GM19395 (cell line): Measurements from ENCODE around the gene STYXL1.

Experiments
- ATAC-seq: cut with Tn5 transposase; IDR thresholded peaks from one replicate; pipeline ENCODE4 v1.9.1; 2021; ENCODE audit warnings: mild to moderate bottlenecking, moderate library complexity; ENCODE audit not compliant: unreplicated experiment

Gene STYXL1

DNA sequence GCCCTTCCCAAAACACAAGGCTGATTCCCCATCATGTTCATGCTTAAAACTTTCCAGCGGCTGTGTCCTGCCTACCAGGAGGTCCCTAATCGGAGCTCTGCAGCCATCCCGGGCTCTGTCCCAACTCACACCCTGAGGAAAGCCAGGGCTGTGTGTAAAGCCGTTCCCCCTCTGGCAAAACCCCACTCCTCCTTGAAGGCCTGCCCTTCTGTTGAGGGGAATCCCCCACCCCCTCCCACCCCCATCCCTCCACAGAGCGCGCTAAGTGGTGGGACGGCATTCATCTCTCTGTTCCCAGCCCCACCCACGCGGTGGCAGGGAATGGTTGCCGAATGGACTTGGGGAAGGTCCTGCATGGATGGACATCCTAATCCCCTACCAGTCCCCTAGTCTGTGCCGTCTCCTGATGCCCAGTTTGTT lies 52.7 kb downstream of the STYXL1 start:
- ATAC-seq: peak; percentile 4

DNA sequence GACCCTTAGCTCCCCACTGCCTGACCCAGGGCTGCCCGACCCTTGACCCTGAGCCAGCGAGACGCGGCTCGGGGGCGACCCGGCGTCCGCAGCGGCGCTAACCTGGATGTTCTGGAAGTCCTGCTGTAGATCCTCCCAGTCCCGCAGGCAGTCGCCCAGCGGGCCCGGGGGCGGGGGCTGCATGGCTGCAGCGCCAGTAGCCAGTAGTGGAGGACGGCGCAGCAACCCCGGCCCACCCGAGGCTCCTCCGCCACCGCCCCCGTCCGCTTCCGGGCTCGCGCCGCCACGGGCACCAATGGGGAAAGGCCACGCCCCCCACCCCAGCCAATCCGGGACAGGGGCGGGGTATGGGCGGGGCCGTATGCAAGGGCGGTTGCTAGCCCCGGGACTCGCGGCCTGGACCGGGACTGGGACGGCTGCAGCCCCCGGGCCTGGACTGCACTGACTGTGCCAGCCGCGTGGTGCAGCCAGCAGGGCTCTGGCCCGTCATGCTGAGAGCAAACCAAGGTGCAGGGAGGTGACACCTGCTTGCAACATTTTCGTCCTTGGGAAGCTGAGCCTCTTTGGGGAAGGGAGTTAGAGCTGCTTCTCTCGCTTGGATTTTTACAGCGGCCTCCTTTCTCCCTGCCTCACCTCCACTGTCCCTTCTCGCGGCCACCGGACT lies 53.3 kb downstream of the STYXL1 start, which contains the start of gene TMEM120A:
TMEM120A (minus strand) TSS at position 208 of the 664 bp plus-strand sequence; CDS start at position 183, 25 bp downstream.
- ATAC-seq: peak; percentile 92

DNA sequence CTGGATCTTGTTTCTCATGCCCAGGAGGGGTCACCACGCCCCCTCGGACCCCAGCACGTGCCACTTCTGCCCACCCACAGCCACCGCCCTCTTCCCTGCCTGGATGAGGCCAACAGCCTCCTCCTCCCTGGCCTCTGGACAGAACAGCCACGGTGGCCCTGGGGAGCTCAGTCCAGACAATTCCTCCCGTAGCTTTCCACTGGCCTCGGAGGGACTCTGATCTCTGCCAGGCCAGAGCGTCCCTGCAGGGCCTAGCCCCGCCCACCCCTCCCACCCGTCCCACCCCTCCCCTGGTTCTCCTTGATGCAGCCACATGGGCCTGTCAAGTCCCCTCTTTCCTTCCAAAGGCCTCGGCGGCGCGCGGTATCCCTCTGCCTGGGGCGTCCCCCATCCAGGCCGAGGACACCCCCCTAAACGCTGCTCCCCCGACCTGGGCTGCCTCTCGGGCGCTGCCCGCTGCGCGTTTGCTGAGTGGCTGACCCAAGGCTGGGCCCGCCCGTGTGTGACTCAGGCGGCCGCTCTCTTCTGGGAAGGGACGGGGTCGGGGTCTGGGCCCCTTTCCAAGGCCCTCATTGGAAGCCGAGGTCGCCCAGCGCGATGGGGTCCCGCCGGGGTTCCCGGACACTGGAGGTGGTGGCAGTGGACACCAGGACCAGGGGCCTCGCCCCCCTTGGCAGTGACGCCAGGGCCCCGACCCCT lies 54.0 kb downstream of the STYXL1 start:
- peak; percentile 24 for ATAC-seq

DNA sequence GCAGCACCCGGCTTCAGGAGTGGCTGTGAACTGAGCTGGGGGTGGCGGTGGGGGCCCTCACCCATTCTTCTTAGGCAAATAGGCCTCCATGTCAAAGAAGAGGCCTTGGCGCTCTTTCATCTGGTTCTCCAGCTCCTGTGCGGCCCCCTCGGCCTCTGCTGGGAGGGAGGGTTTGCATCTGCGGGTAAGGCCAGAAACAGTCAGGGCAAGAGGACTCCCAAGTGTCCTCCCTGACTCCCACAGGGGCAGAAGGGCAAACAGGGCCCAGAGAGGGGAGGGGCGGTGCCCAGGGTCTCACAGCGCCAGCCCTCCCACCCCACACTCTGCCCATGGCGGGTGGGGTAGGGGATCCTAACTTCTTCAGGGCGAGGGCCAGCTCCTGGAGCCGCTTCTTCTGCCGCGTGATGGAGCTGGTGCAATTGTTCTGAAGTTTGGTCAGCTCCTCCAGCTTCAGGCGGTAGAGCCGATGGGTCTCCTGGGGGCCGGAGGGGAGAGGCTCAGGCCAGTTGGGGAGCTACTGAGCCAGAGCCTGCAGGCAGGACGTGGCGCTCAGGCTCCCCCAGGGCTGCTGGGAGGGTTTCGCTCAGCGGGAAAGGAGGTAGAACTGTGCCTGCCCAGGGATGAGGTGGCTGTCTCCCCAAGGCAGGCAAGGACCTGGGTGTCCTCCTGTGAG lies 55.6 kb downstream of the STYXL1 start:
- ATAC-seq: no peak

DNA sequence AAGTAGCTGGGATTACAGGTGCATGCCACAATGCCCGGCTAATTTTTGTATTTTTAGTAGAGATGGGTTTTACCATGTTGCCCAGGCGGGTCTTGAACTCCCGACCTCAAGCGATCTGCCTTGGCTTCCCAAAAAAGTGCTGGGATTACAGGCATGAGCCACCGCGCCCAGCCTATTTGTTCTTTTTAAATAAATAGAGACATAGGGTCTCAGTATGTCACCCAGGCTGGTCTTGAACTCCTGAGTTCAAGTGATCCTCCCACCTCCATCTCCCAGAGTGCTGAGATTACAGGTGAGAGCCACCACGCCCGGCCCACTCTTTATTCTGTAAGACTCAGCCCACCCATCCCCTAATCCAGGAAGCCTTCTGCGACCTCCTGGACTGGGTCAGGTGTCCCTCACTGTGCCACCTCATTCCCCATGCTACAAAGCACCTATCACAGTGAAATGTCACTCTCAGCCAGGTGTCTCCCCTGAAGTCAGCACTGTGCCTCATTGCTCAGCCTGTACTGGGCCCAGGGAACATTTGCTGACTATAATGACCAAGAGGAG lies 56.2 kb downstream of the STYXL1 start:
- no peak for ATAC-seq

DNA sequence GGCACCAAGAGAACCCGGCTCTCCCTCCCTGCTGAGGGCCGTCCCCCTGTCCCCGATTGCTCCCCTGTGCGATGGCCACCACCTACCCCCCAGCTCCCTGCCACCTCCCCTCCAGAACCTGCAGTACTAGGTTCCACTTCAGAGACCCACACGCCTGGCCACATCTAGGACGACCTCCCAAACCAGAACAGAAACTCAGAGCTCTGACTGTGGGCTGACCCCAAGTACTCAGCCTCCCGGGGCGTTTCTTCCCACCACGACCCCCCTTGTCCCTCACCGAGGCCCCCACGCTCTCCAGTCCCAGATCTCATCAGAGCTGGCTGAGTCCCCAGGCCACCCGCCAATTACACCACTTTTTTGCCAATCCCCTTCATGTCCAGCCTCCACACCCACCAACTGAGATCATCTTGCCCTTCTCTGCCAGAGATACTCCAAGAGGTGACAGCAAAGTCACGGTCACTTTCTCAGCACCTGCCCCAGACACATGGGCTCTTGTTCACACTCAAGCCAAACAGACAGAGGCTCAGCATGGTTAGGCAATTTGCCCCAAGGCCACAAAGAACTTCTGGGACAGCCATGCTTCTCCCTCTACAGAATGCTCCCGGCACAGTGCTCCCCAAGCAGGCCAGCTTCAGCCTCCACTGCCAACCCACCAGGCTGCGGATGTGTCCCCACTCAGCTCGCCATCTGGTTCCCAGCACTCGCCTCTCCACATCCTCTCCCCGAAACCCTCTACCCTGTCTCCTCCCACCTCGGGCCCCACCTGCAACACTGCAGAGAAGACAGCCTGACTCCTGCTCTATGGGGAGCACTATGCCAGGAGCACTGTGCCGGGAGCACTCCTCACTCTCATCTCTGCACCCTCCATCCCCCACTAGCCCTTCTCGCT lies 58.1 kb downstream of the STYXL1 start:
- ATAC-seq: no peak

DNA sequence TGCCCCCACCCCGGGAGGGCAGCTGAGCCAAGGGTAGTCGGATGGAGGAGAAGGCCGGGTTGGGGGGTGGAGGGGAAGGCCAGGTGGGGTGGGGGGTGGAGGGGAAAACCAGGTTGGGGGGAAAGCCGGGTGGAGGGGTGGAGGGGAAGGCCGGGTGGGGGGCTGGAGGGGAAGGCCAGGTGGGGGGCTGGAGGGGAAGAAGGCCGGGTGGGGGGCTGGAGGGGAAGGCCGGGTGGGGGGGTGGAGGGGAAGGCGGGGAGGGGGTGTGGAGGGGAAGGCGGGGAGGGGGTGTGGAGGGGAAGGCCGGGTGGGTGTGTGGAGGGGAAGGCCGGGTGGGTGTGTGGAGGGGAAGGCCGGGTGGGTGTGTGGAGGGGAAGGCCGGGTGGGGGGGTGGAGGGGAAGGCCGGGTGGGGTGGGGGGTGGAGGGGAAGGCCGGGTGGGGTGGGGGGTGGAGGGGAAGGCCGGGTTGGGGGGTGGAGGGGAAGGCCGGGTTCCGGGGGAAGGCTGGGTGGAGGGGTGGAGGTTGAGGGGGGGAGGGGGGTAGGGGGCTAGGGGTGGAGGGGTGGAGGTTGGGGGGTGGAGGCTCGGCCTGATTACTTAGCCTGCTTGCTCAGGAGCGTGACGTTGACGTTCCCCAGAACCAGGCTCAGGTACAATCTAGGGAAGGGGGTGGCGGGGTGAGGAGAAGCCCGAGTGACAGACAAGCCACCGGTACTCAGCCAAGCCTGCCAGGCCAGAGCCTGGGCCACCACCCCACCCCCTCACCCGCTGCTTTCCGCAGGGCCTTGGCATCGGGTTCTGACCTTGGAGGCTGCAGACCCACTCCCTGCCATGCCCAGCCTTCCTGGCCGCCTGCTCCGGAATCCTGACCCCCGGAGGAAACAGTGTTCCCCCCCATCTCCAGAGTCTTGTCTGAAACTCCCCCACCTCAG lies 59.0 kb downstream of the STYXL1 start:
- ATAC-seq: no peak

DNA sequence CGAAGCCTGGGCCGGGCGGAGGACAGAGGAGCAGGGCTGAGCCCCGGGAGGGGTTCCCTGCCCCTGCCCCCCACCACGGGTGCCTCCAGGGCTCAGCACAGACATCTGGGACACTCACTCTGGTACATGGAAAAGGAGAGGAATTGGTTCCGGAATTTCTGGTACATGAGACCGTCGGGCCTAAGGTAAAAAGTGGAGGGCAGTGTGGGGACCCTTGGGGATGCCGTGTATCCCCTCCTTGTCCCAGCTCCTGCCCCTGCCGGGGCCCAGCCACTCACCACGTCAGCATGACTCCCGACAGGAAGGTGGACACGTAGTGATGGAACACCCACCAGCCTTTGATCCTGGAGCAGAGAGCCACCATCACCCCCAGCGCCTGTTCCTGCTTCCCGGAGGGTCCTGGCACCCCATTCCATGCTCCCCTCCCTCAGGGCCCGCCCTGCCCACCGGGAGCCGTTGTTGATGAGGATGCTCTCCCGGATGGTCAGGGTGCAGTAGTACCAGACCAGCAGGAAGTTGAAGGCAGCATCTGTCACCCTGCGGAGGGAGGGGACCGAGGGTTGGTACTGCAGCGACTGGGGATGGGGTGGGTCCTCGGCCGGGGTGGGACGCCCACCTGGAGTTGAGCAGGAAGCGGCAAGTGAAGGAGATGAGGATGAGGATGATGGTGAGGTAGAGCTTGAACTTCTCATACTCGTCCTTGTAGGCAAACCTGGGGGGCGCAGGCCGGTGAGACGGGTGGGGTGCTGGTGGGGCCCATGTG lies 59.8 kb downstream of the STYXL1 start:
- ATAC-seq: no peak

DNA sequence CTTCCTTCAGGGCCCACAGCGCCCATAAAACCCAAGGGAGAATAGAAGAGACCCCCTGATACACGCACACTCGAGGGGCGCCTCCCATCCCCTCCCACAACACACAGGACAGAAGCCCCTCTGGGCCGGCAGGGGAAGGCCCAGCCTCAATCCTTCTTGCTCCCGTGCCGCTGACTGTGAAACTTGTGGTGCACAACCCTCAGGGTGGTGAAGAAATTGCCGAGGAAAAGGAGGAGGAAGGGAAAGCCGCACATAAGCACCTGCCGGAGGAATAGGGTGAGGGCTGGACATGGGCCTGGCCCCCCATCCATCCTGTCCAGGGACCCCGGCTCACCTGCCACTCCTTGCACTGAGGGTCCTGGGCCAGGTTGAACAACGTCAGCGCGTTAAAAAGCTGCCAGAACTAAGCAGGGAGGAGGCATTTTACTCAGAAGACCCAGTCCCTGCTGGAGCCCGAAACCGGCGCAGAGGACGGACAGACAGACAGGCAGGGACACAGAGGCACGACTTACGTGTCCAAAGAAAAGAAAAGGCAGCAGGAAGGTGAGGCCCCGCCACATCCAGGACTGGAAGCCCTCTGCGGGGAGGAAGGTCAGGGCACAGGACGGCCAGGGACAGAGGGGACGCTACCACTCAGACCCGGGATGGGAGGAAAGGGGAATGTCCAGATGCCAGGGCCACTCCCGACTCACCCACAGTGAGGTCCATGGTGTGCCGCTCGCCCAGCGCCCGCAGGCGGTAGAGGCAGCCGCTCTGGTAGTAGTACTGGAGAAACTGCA lies 60.6 kb downstream of the STYXL1 start:
- no peak for ATAC-seq

DNA sequence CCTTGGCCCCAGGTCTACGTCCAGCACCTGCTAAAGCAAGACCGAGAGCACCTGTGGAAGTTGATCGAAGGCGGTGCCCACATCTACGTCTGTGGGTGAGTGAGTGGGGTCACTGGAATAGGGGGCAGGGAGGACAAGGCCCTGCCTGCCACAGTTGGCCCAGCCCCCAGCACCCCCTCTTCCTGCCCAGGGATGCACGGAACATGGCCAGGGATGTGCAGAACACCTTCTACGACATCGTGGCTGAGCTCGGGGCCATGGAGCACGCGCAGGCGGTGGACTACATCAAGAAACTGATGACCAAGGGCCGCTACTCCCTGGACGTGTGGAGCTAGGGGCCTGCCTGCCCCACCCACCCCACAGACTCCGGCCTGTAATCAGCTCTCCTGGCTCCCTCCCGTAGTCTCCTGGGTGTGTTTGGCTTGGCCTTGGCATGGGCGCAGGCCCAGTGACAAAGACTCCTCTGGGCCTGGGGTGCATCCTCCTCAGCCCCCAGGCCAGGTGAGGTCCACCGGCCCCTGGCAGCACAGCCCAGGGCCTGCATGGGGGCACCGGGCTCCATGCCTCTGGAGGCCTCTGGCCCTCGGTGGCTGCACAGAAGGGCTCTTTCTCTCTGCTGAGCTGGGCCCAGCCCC lies 61.5 kb downstream of the STYXL1 start:
- ATAC-seq: no peak

DNA sequence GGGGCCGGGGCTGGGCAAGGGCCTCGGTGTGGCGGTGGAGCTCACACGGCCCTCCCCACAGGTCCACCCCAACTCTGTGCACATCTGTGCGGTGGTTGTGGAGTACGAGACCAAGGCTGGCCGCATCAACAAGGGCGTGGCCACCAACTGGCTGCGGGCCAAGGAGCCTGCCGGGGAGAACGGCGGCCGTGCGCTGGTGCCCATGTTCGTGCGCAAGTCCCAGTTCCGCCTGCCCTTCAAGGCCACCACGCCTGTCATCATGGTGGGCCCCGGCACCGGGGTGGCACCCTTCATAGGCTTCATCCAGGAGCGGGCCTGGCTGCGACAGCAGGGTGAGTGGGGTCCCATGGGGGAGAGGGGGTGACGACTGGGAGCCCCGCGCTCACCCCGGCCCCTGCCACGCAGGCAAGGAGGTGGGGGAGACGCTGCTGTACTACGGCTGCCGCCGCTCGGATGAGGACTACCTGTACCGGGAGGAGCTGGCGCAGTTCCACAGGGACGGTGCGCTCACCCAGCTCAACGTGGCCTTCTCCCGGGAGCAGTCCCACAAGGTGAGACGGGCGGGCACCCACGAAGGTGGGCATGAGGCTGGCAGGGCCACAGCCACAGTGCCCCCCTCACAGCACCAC lies 62.2 kb downstream of the STYXL1 start:
- no peak for ATAC-seq

DNA sequence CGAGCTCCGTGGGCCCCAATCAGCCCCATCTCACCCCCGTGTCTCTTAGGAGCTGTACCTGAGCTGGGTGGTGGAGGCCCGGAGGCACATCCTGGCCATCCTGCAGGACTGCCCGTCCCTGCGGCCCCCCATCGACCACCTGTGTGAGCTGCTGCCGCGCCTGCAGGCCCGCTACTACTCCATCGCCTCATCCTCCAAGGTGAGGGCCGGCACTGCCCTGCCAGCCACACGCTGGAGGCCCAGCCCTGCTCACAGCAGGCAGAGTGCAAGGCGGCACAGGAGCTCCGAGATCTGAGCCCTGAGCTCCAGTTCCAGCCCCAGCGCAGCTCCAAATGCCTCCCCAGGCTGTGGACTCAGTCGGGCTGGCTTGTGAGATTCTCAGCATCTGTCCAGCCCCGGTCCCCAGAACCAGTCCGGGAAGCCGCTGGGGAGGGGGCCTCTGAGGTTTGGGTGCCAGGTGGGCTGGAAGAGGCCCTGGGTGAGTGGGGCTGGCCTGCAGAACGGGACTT lies 62.7 kb downstream of the STYXL1 start:
- no peak for ATAC-seq

DNA sequence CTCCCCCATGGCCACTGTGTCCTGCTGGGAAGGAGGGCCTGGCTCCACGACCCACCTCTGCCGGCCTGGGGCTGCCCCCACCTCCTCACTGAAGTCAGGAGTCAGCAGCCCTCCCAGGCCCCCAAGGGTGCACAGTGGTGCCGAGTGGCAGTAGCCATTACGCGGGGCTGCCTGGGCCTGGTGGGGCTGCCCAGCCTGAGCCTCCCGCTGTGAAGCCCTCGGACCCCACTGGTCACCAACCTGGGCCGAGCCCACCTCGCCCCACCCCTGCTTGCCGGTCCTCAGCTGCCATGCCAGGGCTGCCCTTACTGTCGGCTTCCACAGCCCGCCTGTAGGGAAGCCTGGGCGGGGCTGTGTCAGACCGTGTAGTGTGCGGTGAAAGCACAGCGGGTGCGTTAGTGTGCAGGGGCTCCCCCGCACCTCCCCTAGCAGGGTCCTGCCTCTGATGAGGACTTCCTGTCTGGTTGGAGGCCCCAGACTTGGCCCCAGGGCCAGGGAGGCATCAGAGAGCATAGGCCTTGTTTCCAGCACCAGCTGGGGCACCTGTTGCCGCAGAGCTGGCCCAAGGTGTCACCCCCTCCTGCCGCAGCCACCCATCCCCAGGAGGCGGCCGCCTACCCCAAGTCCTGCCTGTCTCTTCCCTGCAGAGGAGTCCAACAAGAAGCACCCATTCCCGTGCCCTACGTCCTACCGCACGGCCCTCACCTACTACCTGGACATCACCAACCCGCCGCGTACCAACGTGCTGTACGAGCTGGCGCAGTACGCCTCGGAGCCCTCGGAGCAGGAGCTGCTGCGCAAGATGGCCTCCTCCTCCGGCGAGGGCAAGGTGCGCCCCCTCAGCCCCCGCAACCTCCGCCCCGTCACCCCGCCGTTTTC lies 63.4 kb downstream of the STYXL1 start:
- no peak for ATAC-seq

DNA sequence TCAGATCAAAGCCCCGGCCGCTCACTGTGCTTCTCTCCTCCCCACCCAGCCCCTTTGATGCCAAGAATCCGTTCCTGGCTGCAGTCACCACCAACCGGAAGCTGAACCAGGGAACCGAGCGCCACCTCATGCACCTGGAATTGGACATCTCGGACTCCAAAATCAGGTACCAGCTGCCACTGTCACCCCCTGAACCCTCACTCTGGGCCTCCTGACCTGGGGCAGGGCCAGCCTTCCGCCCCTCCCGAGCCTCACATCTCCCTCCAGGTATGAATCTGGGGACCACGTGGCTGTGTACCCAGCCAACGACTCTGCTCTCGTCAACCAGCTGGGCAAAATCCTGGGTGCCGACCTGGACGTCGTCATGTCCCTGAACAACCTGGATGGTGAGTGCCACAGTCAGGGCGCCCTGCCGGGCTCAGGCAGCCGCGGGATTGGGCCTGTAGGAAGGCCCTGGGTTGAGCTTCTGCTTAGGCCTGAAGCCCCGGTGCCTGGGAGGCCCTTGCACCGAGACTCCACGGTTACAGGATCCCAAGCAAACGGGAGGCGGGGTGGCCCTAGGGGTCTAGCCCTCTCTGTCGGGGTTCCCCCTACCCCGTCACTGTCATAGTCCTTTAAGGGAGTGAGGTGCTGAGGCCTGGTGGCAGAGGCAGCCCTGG lies 64.2 kb downstream of the STYXL1 start:
- ATAC-seq: no peak

DNA sequence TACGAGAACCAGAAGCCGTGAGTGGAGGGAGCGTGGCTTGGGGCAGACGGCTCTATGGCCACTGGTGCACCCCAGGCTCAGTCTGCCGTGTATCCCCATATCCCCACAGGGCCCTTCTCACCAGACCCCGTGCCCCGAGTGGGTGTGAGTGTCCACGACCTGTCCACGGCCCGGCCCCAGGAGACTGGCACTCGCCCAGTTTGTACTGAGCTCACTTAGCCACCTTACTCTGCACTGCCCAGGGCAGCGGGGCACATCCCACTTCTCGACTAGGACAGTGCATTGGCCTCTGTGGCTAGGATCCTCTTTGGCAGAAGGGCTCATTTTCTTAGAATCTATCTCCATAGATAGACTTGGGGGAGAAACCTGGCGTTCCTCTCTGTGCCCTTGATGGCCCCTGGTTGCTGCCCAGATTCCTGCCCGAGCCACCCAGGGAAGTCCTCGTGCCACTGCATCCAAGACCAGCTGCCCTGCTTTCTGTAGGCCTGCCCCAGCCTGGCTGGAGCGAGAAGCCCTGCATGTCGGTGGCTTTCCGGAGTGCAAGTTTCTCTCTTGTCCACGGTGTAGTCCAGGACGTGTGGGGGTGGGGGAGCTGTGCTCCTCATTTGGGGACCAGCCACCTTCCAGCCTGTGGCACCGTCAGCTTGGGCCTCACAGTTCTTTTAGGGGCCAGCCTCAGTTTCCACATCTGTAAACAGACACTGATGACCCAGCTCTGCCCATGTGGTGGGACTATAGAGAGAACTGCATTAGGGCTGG lies 65.3 kb downstream of the STYXL1 start:
- ATAC-seq: no peak
